Esophagus muscularis mucosa (tissue), 4 donors: Measurements from ENCODE around the gene SPAG17. TPM values are rescaled to one million over a fixed set of nuclear protein-coding genes. Genes with fewer than 3 reads are reported as not detected.

Experiments used
- DNase-seq: peaks from one replicate; pipeline ENCODE4 v3.0.0-alpha.2; 2017; ENCODE audit errors: extremely low spot score
- H3K27ac ChIP-seq, 4 donors: fragments of 200-600 bp; sonication (generic); replicated peaks in 1 of 4; 1 replicate in 3 of 4; 2 replicates in 1 of 4; pipeline ENCODE4 v1.5.1; 2016 to 2019; ENCODE audit warnings: mild to moderate bottlenecking in 1 of 4
- H3K27me3 ChIP-seq, 4 donors: fragments of 200-600 bp; sonication (generic); one replicate each; pipeline versions ENCODE4 v1.5.1 to v1.6.0; 2016 to 2019
- H3K36me3 ChIP-seq, 4 donors: fragments of 200-600 bp; sonication (generic); one replicate each; pipeline ENCODE4 v1.5.1; 2016 to 2019
- H3K4me1 ChIP-seq, 4 donors: fragments of 200-600 bp; sonication (generic); one replicate each; pipeline ENCODE4 v1.5.1; 2016 to 2019
- H3K4me3 ChIP-seq, 4 donors: fragments of 200-600 bp; sonication (generic); 1 replicate in 2 of 4; 2 replicates in 2 of 4; pipeline ENCODE4 v1.5.1; 2016 to 2019; ENCODE audit warnings: mild to moderate bottlenecking in 4 of 4, moderate library complexity in 1 of 4
- H3K9me3 ChIP-seq, 4 donors: fragments of 200-600 bp; sonication (generic); 1 replicate in 3 of 4; 2 replicates in 1 of 4; pipeline ENCODE4 v1.5.1; 2016 to 2019
- EP300 ChIP-seq: sonication (generic); formaldehyde crosslinking; IDR thresholded peaks from one replicate; pipeline ENCODE4 v1.6.1; 2017; ENCODE audit warnings: antibody characterized with exemption
- POLR2A ChIP-seq: fragments of 450-650 bp; IDR thresholded peaks from one replicate; pipeline ENCODE4 v1.6.1; 2017; ENCODE audit warnings: antibody characterized with exemption, moderate library complexity, mild to moderate bottlenecking, low read depth
- POLR2AphosphoS5 ChIP-seq, 2 donors: sonication (generic); formaldehyde crosslinking; IDR thresholded peaks; one replicate each; pipeline ENCODE4 v1.6.1; 2017; ENCODE audit warnings: antibody characterized with exemption in 2 of 2
- WGBS: methylation state at CpG from one replicate; pipeline ENCODE4 v1.1.5; 2018; 5-methylcytosine and 5-hydroxymethylcytosine counted together
- intact Hi-C: fragments of 100-400 bp; cut with DNase I; formaldehyde crosslinking; loops from one replicate; pipeline ENCODE4 v1.15.1; 2023
- total RNA-seq, 4 donors: library from RNA; depleted of rRNA; stranded (reverse); fragments of >200 nt; gene quantifications; one replicate each; pipeline versions ENCODE4 v1.1.0 to v1.2.1, GENCODE V29; 2016
- TF ChIP-seq, protein P1 (sequence below), 3 experiments: fragments of 200-600 bp in 2 of 3; fragments of 450-650 bp in 1 of 3; sonication (generic) in 2 of 3; IDR thresholded peaks; one replicate each; pipeline ENCODE4 v1.5.1; 2017 to 2019; ENCODE audit warnings: antibody characterized with exemption in 3 of 3, mild to moderate bottlenecking in 2 of 3, moderate library complexity in 1 of 3

SPAG17 gene
- total RNA-seq, 4 donors from 2014 or later, result 0.17 to 0.23 TPM; not detected in 2

DNA sequence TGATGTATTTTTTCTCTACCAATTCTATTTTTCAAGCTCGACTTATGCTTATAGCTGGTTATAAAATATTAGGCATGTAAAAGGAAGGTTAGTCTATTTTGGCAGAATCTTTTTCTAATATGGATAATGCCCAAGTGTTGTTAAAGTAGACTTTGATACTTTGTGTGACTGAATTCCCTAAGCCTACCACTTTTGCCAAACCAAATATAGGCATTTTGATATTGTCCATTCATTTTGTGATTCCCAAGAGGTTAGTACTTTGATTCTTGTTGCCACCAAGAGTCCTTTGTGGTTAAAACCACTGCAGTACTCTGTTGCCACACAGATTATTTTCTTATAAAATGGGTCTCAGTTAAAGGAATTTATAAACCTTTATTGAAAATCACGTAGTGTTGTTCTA lies 251.3 kb downstream of the SPAG17 start:
- H3K27me3 ChIP-seq, result no peaks in the 10 kb centered on the region
- H3K27ac ChIP-seq, result no peak overlapping the region
- 90% methylated on average over 2 of the region's 2 CpGs for WGBS
- TF ChIP-seq, protein P1, sequence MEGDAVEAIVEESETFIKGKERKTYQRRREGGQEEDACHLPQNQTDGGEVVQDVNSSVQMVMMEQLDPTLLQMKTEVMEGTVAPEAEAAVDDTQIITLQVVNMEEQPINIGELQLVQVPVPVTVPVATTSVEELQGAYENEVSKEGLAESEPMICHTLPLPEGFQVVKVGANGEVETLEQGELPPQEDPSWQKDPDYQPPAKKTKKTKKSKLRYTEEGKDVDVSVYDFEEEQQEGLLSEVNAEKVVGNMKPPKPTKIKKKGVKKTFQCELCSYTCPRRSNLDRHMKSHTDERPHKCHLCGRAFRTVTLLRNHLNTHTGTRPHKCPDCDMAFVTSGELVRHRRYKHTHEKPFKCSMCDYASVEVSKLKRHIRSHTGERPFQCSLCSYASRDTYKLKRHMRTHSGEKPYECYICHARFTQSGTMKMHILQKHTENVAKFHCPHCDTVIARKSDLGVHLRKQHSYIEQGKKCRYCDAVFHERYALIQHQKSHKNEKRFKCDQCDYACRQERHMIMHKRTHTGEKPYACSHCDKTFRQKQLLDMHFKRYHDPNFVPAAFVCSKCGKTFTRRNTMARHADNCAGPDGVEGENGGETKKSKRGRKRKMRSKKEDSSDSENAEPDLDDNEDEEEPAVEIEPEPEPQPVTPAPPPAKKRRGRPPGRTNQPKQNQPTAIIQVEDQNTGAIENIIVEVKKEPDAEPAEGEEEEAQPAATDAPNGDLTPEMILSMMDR (IDR thresholded peaks at IDR 0.05), result no peak
- TF ChIP-seq EP300 (no peak), POLR2A (no peak), POLR2AphosphoS5 (IDR thresholded peaks at IDR 0.05) (no peak)
- H3K4me1 ChIP-seq, result peaks cover 9 to 21% (median 17%) of the 10 kb centered on the region in 4 donors
- no peak overlapping the region for H3K4me3 ChIP-seq
- H3K9me3 ChIP-seq, result no peaks in the 10 kb centered on the region
- intact Hi-C loops, result no loop called here
- DNase-seq, result no peak
- peaks cover 4 to 45% (median 26%) of the 10 kb centered on the region in 4 donors for H3K36me3 ChIP-seq

DNA sequence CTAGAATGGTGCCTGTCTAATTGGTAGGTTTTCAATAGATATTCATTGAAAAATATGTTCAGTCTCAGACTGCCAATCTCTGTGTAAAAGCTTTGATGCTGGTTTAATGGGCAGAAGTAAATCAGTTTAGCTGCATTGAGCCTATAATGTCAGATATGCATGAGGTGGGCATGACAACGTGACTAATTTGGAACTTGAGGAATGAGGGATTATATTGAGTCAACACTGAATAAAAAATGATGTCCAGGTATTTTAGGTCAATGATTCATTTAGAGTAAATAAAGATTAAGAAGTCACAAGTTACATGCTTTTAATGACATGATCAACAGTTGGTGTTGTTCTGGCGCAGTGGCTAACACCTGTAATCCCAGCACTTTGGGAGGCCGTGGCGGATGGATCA lies 252.5 kb downstream of the SPAG17 start:
- no peak for DNase-seq
- TF ChIP-seq POLR2AphosphoS5 (IDR thresholded peaks at IDR 0.05), result no peak
- TF ChIP-seq, protein P1 (IDR thresholded peaks at IDR 0.05), result no peak
- no peak for TF ChIP-seq POLR2A
- no peak for TF ChIP-seq EP300
- peaks cover 19 to 33% (median 28%) of the 10 kb centered on the region in 4 donors for H3K4me1 ChIP-seq
- no peaks in the 10 kb centered on the region for H3K27me3 ChIP-seq
- intact Hi-C loops, result no loop called here
- no peak overlapping the region for H3K27ac ChIP-seq
- no peak overlapping the region for H3K4me3 ChIP-seq
- no peaks in the 10 kb centered on the region for H3K9me3 ChIP-seq
- 93% methylated on average over 4 of the region's 4 CpGs for WGBS
- H3K36me3 ChIP-seq, result peaks cover 4 to 33% (median 17%) of the 10 kb centered on the region in 4 donors

DNA sequence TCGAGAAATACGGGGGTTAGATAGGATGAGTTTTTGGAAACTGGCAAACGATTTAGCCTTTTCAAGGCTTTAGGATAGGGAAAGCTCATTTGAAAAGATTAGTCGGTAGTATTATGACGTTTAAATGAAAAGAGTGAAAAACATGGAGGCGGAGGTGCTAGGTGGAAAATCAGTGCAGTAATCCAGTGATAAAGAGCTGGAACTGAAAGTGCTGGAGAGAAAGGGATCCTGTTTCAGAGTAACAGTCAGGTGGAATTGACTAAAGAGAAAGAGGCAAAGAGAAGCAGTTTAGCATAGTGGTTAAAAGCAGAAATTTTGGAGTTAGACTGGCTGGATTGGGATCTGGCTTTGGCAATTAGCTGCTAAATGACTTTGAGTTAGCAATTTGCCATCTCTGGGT lies 254.5 kb downstream of the SPAG17 start:
- no peaks in the 10 kb centered on the region for H3K27me3 ChIP-seq
- TF ChIP-seq POLR2A (no peak), EP300 (no peak), POLR2AphosphoS5 (IDR thresholded peaks at IDR 0.05) (no peak)
- TF ChIP-seq, protein P1 (IDR thresholded peaks at IDR 0.05), result no peak
- peak overlapping the region in 1 of 4 donors; percentile 93 for H3K27ac ChIP-seq
- 8% methylated on average over 6 of the region's 6 CpGs for WGBS
- H3K36me3 ChIP-seq, result peaks cover 0 to 17% (median 8%) of the 10 kb centered on the region in 4 donors
- peak overlapping the region; percentile 82 to 97 (median 92) for H3K4me3 ChIP-seq
- DNase-seq, result no peak
- H3K4me1 ChIP-seq, result peaks cover 19 to 39% (median 31%) of the 10 kb centered on the region in 4 donors
- H3K9me3 ChIP-seq, result no peaks in the 10 kb centered on the region
- intact Hi-C loops, result no loop called here

DNA sequence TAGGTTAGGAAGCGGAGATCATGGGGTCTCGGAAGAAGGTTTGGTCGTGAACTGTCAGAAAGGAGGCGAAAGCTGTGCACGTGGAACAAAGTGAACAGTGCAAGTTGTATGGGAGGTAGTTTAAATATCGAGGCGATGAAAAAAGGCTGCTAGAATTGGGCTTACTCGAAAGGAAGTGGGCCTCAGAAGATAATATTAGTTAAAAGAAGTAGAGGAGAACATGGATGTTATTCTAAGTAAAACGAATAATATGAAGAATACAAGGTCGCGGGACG lies 254.9 kb downstream of the SPAG17 start:
- intact Hi-C loops, result no loop called here
- Histone ChIP-seq H3K27me3 (no peaks in the 10 kb centered on the region), H3K36me3 (peaks cover 0 to 15% (median 7%) of the 10 kb centered on the region in 4 donors), H3K4me3 (peak overlapping the region; percentile 82 to 97 (median 92)), H3K4me1 (peaks cover 19 to 39% (median 31%) of the 10 kb centered on the region in 4 donors), H3K9me3 (no peaks in the 10 kb centered on the region), H3K27ac (peak overlapping the region; percentile 86 to 93 (median 87))
- DNase-seq, result no peak
- WGBS, result 2% methylated on average over 12 of the region's 12 CpGs
- TF ChIP-seq POLR2A, result no peak

DNA sequence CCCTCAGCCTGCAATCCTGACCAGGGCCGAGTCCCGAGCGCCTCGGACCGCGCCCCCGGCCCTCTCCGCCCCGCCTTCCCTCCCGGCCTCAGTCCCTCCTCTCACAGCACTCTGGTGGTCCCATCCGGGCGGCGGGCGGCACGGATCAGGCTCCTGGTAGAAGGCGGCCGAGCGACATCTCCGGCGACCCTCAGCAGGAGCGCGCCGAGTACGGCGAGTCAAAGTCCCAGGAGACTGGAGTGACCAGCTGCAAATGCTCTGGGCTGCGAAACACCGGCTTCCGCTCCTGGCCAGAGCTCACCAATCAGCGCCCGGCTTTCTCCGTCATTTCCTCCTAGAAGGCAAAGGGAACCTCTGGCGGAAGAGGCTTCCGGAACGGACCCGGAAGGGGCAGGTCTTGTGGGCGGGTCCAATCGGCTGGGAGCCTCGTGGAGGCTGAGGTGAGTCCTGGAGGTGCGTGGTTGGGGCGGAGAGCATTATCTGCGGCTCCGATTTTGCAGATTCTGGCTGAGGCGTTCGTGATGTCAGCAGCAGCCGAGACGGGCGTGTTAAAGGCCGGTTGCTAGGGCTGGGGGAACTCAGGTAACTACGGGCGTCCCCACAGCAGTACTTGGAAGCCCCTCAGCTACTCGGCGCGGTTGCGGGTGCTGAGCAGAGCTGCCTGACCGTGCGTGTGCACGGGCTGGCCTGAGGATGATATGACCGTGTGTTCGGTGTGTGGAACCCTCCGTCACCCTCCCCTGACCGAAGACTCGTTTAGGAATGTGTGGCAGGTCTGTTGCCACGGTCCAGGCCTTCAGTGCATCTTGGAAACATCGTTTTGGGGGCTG lies 255.5 kb downstream of the SPAG17 start, which contains the start of the genes GDAP2 and WDR3:
GDAP2 (minus strand) TSS at position 279 of the 830 bp plus-strand sequence. CDS start 9,264 bp downstream, outside the sequence.
WDR3 (plus strand) TSS at position 397 of the 830 bp plus-strand sequence. CDS start 3,581 bp downstream, outside the sequence.
- peak within 1 kb of the TSS; percentile 86 to 93 (median 87) for H3K27ac ChIP-seq
- H3K4me1 ChIP-seq, result peaks cover 19 to 39% (median 31%) of the 10 kb centered on the region in 4 donors
- H3K36me3 ChIP-seq, result peaks cover 0 to 9% (median 4%) of the 10 kb centered on the region in 4 donors
- no peak for TF ChIP-seq POLR2A
- TF ChIP-seq, protein P1 (IDR thresholded peaks at IDR 0.05), result peak in 1 of 3 experiments; percentile 21
- TF ChIP-seq POLR2AphosphoS5 (IDR thresholded peaks at IDR 0.05), result peak; percentile 86 to 88
- no peak for TF ChIP-seq EP300
- no peaks in the 10 kb centered on the region for H3K27me3 ChIP-seq
- intact Hi-C loops, result no loop called here
- no peaks in the 10 kb centered on the region for H3K9me3 ChIP-seq
- WGBS, result 2% methylated on average over 17 of the region's 64 CpGs
- peak within 1 kb of the TSS; percentile 82 to 97 (median 92) for H3K4me3 ChIP-seq
- peak; percentile 98 for DNase-seq
